HepG2 (cell line): Measurements from ENCODE around the gene ADGRD1.

ENCODE experiments used
- BRCA1 ChIP-seq: sonication (generic); formaldehyde crosslinking; IDR thresholded peaks from 2 replicates; pipeline ENCODE4 v1.4.0; 2020; ENCODE audit warnings: missing genetic modification reagents
- ELF1 ChIP-seq: sonication (generic); formaldehyde crosslinking; IDR thresholded peaks from 2 replicates; pipeline ENCODE4 v1.4.0; 2020; ENCODE audit warnings: missing genetic modification reagents
- EZH2 ChIP-seq: conservative IDR thresholded peaks from 2 replicates; pipeline ENCODE4 v1.6.1; 2012; ENCODE audit warnings: mild to moderate bottlenecking, low read depth, low read length, moderate library complexity
- FOXP1 ChIP-seq, 2 experiments: fragments of 450-650 bp in 1 of 2; IDR thresholded peaks; 2 replicates each; pipeline ENCODE4 v1.6.1; 2017 to 2018; ENCODE audit warnings: antibody characterized with exemption in 1 of 2
- STAT5B ChIP-seq: sonication (generic); formaldehyde crosslinking; IDR thresholded peaks from 2 replicates; pipeline ENCODE4 v1.4.0; 2020; ENCODE audit warnings: missing genetic modification reagents
- ZNF720 ChIP-seq: sonication (generic); formaldehyde crosslinking; IDR thresholded peaks from 2 replicates; pipeline ENCODE4 v1.4.0; 2020; ENCODE audit warnings: missing genetic modification reagents
- TF ChIP-seq, protein P1 (sequence below): sonication (generic); formaldehyde crosslinking; IDR thresholded peaks from 2 replicates; pipeline ENCODE4 v1.4.0; 2020; ENCODE audit warnings: missing genetic modification reagents

DNA sequence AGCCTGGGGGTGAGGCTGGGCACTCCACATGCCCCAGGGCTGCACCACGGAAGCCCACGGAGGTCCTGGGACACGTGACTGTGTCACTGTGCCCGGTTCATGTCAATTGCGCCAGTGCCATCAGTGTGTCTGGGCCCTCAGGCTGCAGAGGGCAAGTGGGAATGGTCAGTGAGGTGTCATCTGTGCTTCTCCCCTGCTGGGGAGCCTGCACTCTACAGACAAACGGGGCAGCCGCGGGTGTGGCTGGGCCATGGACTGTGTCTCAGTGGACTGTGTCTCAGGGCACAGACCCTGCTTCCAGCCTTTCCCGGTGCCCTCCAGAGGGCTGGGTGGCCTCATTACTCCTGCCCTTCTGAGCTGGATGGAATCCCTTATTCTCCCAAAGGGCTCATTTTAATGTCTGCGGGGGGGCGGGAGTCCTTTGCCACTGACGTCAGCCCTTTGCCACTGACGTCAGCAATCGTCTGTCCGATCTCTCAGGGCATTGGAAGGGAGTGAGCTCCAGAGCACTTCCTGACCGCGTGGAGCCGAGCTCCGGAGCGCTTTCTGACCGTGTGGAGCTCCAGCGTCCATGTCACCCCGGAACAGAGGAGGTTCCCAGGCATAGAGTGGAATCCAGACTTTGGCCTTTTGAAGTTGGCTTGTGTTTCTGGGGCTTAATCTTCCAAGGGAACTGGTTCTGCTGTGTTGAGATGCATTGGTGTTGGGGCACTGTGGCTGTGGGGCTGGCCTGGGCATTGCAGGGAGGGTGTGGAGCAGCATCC lies 72.4 kb downstream of the ADGRD1 start:
- TF ChIP-seq ELF1 = no peak
- TF ChIP-seq STAT5B (CRISPR knock-in tag) = no peak
- TF ChIP-seq EZH2 = no peak
- TF ChIP-seq FOXP1 (IDR thresholded peaks at IDR 0.05) = no peak
- no peak for TF ChIP-seq FOXP1 (CRISPR knock-in tag; IDR thresholded peaks at IDR 0.05)
- TF ChIP-seq, protein P1, sequence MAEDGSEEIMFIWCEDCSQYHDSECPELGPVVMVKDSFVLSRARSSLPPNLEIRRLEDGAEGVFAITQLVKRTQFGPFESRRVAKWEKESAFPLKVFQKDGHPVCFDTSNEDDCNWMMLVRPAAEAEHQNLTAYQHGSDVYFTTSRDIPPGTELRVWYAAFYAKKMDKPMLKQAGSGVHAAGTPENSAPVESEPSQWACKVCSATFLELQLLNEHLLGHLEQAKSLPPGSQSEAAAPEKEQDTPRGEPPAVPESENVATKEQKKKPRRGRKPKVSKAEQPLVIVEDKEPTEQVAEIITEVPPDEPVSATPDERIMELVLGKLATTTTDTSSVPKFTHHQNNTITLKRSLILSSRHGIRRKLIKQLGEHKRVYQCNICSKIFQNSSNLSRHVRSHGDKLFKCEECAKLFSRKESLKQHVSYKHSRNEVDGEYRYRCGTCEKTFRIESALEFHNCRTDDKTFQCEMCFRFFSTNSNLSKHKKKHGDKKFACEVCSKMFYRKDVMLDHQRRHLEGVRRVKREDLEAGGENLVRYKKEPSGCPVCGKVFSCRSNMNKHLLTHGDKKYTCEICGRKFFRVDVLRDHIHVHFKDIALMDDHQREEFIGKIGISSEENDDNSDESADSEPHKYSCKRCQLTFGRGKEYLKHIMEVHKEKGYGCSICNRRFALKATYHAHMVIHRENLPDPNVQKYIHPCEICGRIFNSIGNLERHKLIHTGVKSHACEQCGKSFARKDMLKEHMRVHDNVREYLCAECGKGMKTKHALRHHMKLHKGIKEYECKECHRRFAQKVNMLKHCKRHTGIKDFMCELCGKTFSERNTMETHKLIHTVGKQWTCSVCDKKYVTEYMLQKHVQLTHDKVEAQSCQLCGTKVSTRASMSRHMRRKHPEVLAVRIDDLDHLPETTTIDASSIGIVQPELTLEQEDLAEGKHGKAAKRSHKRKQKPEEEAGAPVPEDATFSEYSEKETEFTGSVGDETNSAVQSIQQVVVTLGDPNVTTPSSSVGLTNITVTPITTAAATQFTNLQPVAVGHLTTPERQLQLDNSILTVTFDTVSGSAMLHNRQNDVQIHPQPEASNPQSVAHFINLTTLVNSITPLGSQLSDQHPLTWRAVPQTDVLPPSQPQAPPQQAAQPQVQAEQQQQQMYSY = no peak
- TF ChIP-seq BRCA1 (CRISPR knock-in tag) = no peak
- no peak for TF ChIP-seq ZNF720 (CRISPR knock-in tag)
